Measurements from ENCODE around the gene RBM45. TPM values are rescaled to one million over a fixed set of nuclear protein-coding genes. Genes with fewer than 3 reads are reported as not detected.
A peak's percentile ranks its signal among the peaks of the same experiment; 100 is the strongest.

Gene RBM45
- polyA plus RNA-seq, 1 donor (not counting 4 experiments of a cell fraction or from before 2014, with no cell fraction given) = 19.1 TPM

- no peak for TF ChIP-seq CTCF (optimal IDR thresholded peaks at IDR 0.05 in 1 of 3, IDR thresholded peaks at IDR 0.05 in 1 of 3, conservative IDR thresholded peaks at IDR 0.05 in 1 of 3; ENCODE audit: extremely low read depth in 1 of 3, insufficient read depth in 2 of 3, low read length in 3 of 3)
- TF ChIP-seq EZH2 (IDR thresholded peaks at IDR 0.05; ENCODE audit: low read length) = no peak
- H4K20me1 ChIP-seq (ENCODE audit: control insufficient read depth, extremely low read depth, insufficient read depth, low read length) = no peaks in the 10 kb centered on the region
- no peak overlapping the region for H3K9ac ChIP-seq (ENCODE audit: control insufficient read depth, extremely low read depth, insufficient read depth, low read length)
- no peaks in the 10 kb centered on the region for H3K9me1 ChIP-seq (ENCODE audit: control insufficient read depth, extremely low read depth, insufficient read depth, low read length)
- H3K4me1 ChIP-seq (ENCODE audit: control insufficient read depth, extremely low read depth, insufficient read depth, low read length) = peaks cover 4% of the 10 kb centered on the region
- no peaks in the 10 kb centered on the region for H3K27me3 ChIP-seq (ENCODE audit: control insufficient read depth, extremely low read depth, insufficient read depth, low read length)
- FAIRE-seq (no peak), DNase-seq (ENCODE audit: low read depth, low spot score) (no peak)
- no peak overlapping the region for H3K4me3 ChIP-seq (ENCODE audit: control insufficient read depth in 2 of 3, extremely low read depth in 1 of 3, insufficient read depth in 2 of 3, low read depth in 1 of 3, low read length in 3 of 3)
- H3K36me3 ChIP-seq (ENCODE audit: control insufficient read depth in 2 of 2, extremely low read depth in 1 of 2, insufficient read depth in 2 of 2, low read length in 2 of 2) = no peaks in the 10 kb centered on the region
- H3K79me2 ChIP-seq (ENCODE audit: control insufficient read depth, insufficient read depth, low read length) = peaks cover 8% of the 10 kb centered on the region
- no peak overlapping the region for H3K4me2 ChIP-seq (ENCODE audit: control insufficient read depth, extremely low read depth, insufficient read depth, low read depth, low read length)
- dilution Hi-C loops (cut with MboI; ENCODE audit: extremely low pct_ligation_motif_present, low sequenced_read_pairs) = no loop called here
- no peak overlapping the region for H3K27ac ChIP-seq (ENCODE audit: control insufficient read depth, insufficient read depth, low read length)
- no peak overlapping the region for H2AFZ ChIP-seq (ENCODE audit: control insufficient read depth, low read length)
- no peaks in the 10 kb centered on the region for H3K9me3 ChIP-seq (ENCODE audit: control insufficient read depth, low read depth, low read length)
These were observed 4.1 kb upstream of the RBM45 start for GRCh38 chr2:178108176-178108575.

- Histone ChIP-seq H3K36me3 (ENCODE audit: control insufficient read depth in 2 of 2, extremely low read depth in 1 of 2, insufficient read depth in 2 of 2, low read length in 2 of 2) (no peaks in the 10 kb centered on the region), H3K79me2 (ENCODE audit: control insufficient read depth, insufficient read depth, low read length) (peaks cover 12% of the 10 kb centered on the region), H3K4me2 (ENCODE audit: control insufficient read depth, extremely low read depth, insufficient read depth, low read depth, low read length) (no peak overlapping the region), H3K9me1 (ENCODE audit: control insufficient read depth, extremely low read depth, insufficient read depth, low read length) (no peaks in the 10 kb centered on the region), H2AFZ (ENCODE audit: control insufficient read depth, low read length) (no peak overlapping the region), H3K9me3 (ENCODE audit: control insufficient read depth, low read depth, low read length) (no peaks in the 10 kb centered on the region), H3K27me3 (ENCODE audit: control insufficient read depth, extremely low read depth, insufficient read depth, low read length) (no peaks in the 10 kb centered on the region), H4K20me1 (ENCODE audit: control insufficient read depth, extremely low read depth, insufficient read depth, low read length) (no peaks in the 10 kb centered on the region), H3K9ac (ENCODE audit: control insufficient read depth, extremely low read depth, insufficient read depth, low read length) (no peak overlapping the region), H3K4me1 (ENCODE audit: control insufficient read depth, extremely low read depth, insufficient read depth, low read length) (peaks cover 10% of the 10 kb centered on the region), H3K4me3 (ENCODE audit: control insufficient read depth in 2 of 3, extremely low read depth in 1 of 3, insufficient read depth in 2 of 3, low read depth in 1 of 3, low read length in 3 of 3) (no peak overlapping the region), H3K27ac (ENCODE audit: control insufficient read depth, insufficient read depth, low read length) (no peak overlapping the region)
- FAIRE-seq = no peak
- DNase-seq (ENCODE audit: low read depth, low spot score) = no peak
- dilution Hi-C loops (cut with MboI; ENCODE audit: extremely low pct_ligation_motif_present, low sequenced_read_pairs) = no loop called here
- TF ChIP-seq CTCF (optimal IDR thresholded peaks at IDR 0.05 in 1 of 3, IDR thresholded peaks at IDR 0.05 in 1 of 3, conservative IDR thresholded peaks at IDR 0.05 in 1 of 3; ENCODE audit: extremely low read depth in 1 of 3, insufficient read depth in 2 of 3, low read length in 3 of 3) (peak in 2 of 3 experiments; percentile 39 to 48), EZH2 (IDR thresholded peaks at IDR 0.05; ENCODE audit: low read length) (no peak)
These were observed 2.4 kb upstream of the RBM45 start for GRCh38 chr2:178109813-178110212.
